HG03432 (cell line): Measurements from ENCODE around the gene TGFBR2.

ENCODE experiments used
- ATAC-seq: cut with Tn5 transposase; IDR thresholded peaks from one replicate; pipeline ENCODE4 v1.9.1; 2021; ENCODE audit warnings: mild to moderate bottlenecking, moderate library complexity; ENCODE audit not compliant: unreplicated experiment

Gene TGFBR2

GRCh38 chr3:30688776-30689641 lies 82.6 kb downstream of the TGFBR2 start:
- ATAC-seq = no peak

DNA sequence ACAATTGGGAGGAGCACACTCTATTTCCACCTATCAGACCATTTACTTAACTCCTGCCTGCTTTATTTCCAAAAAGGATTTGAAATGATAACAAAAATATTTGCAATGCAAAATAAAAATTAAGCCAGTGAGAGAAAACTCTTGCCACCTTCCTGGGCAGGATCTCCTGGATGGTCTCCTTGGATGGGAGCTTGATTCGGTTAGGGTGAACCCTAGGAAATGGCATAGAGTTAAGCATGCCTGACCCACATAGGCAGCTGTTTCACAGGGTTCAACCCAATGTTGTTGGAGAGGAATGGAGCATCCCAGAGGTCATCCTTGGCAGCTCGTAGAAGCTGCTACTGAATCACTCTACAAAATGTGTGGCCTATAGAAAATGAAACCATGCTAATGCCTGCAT lies 83.8 kb downstream of the TGFBR2 start:
- no peak for ATAC-seq

DNA sequence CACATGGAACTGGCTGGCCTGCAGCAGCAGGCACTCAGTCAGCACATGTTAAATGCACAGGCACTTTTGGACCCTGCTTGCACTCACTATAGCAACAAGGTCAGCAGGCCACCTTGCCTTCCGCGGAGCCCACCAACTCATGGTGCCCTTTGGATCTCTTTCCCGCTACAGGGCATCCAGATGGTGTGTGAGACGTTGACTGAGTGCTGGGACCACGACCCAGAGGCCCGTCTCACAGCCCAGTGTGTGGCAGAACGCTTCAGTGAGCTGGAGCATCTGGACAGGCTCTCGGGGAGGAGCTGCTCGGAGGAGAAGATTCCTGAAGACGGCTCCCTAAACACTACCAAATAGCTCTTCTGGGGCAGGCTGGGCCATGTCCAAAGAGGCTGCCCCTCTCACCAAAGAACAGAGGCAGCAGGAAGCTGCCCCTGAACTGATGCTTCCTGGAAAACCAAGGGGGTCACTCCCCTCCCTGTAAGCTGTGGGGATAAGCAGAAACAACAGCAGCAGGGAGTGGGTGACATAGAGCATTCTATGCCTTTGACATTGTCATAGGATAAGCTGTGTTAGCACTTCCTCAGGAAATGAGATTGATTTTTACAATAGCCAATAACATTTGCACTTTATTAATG lies 85.0 kb downstream of the TGFBR2 start:
- ATAC-seq = no peak

- ATAC-seq = no peak
Measured at GRCh38 chr3:30691944-30692343, 85.5 kb downstream of the TGFBR2 start.

DNA sequence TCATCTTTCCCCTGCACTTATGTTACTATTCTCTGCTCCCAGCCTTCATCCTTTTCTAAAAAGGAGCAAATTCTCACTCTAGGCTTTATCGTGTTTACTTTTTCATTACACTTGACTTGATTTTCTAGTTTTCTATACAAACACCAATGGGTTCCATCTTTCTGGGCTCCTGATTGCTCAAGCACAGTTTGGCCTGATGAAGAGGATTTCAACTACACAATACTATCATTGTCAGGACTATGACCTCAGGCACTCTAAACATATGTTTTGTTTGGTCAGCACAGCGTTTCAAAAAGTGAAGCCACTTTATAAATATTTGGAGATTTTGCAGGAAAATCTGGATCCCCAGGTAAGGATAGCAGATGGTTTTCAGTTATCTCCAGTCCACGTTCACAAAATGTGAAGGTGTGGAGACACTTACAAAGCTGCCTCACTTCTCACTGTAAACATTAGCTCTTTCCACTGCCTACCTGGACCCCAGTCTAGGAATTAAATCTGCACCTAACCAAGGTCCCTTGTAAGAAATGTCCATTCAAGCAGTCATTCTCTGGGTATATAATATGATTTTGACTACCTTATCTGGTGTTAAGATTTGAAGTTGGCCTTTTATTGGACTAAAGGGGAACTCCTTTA lies 86.2 kb downstream of the TGFBR2 start:
- ATAC-seq = no peak

- ATAC-seq = peak; percentile 93
Measured at GRCh38 chr3:30693470-30694120, 87.2 kb downstream of the TGFBR2 start.

DNA sequence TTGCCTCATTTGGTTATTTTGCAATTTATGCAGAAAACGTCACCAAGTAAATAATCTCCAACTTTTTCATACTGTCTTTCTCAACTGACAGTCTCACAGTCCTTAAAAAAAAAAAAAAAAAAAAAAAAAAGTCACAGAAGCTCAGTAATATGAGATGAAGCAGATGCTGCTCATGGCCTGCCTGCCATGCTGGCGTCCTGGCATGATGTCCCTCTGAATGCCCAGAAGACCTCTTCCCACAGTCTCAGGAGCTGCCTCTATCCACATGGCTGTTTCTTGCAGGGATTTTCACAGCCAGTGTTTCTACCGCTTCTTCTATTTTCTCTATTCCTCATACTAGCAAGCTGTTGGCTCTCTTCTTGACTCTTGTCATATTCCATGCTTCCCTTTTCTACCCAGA lies 87.7 kb downstream of the TGFBR2 start:
- ATAC-seq = no peak

DNA sequence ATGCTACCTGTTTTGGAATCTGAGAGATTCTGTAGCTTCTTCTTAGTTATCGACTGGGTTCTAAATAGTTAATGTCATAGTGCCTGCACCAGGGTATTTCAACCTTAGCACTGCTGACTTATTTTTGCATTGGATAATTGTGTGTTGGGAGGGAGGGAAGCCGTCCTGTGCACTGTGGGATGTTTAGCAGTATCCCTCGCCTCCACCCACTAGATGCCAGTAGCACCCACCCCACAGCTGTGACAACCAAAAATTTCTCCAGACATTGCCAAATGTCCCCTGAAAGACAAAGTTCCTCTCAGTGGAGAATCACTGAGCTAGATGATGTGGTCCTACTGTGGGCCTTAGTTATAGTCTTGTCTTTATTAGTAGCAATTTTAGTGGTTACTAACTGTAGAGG lies 88.3 kb downstream of the TGFBR2 start:
- ATAC-seq = no peak

DNA sequence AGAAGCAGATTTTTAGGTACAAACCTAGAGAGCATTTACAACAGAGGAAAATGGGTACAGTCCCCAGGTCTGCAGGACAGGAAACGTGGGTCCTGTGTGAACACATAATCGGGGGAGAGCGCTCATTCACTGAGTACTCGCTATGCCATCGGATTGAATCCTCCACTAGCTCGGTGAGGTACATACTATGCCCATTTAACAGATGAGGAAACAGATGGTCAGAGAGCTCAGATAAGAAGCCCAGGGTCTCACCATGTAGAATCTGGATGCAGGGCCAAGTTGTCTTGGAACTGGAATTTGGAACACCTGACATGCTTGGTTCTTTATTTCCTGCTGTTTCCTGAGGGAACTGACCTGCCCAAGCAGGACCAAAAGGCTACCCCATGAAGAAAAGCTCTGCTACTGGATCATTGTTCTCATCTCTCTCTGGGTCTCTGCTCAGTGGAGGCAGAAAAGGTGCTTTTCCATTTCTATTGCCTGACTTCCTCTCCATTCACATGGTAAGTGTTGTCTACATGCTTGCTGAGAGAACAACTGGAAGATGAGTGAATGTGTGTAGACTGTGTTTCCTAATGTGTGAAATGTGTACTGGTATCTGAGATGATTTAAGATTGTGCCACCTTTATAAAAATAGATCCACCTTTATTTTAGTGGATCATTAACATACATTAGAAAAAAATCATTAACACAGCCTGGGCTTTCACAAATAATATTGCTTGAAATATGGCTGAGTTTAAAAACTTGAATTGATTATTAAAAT lies 89.1 kb downstream of the TGFBR2 start:
- no peak for ATAC-seq

DNA sequence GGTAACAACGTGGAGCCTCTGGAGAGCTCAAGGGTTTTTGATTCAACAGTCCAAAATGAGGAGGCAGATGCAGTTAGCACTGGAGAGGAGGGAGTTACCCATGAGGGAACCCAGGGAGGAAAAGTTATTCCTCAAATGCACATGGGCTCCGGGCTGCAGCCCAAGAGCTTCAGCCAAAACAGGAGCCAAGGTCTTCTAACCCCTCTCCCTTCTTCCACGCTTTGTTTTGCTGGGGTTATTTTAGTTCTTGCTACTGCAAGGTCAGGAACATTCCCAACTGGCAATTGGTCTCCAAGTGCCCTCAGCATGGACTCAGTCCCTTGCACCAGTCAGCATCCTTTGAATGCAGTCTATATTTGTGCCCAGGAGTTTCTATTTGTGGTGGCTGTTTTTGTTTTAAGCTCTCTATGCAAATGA lies 90.0 kb downstream of the TGFBR2 start:
- no peak for ATAC-seq

GRCh38 chr3:30696896-30697295 lies 90.5 kb downstream of the TGFBR2 start:
- no peak for ATAC-seq

GRCh38 chr3:30698549-30698948 lies 92.1 kb downstream of the TGFBR2 start:
- ATAC-seq = no peak

DNA sequence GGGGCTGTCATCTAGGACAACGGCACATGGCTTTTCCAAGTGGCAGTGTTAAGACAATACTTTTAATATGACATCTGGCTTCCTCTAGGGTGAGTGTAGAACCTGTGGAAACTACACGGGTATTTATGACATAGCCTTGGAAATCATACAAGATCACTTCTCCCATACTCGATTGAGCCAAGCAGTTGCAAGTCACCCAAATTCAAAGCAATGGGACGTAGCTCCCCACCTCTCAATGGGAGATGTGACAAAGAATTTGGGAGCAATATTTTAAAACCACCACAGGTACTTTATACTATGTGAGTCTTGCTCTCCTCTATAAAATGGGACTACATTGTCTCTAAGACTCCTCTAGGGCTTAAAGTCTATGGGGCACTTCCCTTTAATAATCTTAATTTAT lies 93.5 kb downstream of the TGFBR2 start:
- no peak for ATAC-seq

- ATAC-seq = no peak
Measured at GRCh38 chr3:30700702-30701321, 94.4 kb downstream of the TGFBR2 start.

- no peak for ATAC-seq
Measured at GRCh38 chr3:30702038-30702827, 95.8 kb downstream of the TGFBR2 start.

- ATAC-seq = no peak
Measured at GRCh38 chr3:30702828-30703397, 96.5 kb downstream of the TGFBR2 start.

DNA sequence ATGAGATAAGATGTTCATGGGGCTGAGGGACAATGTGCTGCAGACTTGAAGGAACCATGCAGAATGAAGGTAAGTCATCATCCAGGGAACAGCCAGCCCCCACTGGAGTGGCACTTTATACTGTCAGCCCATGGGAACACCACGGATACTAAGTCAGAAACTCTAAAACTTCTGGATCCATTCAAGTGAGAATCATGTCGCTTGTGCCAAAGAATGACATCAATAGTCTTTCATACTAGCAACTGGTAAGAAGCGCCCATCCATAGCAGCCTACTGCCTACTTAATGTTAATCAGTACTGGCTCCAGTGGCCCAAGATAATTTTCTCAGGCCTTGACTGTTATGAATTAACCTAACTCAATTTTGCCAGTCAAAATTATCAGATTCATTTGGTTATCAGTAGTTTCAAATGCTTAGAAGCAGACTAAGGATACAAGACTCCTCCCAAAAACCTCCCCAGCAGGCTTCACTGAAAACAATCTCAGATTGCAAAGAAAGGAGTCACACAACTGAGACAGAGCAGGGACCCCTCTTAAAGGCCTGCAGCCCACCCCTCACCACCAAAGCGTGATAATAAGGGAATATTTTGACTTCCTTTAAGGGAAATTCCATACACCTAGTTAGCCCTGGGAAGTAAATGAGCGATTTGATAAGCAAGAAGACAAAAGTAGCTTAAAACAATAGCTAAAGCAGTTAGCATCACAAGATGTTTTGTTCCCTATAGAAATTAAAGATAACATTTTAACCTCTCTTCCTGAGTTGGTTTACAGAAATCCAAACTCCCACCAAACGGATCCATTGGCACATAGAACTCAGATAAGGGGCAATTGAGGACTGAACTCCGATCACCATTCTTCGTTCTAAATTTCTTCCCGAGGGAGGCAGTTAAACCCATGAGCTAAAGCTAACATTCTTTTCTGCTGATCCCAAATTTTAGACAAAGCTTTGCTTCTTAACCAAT lies 98.8 kb downstream of the TGFBR2 start:
- no peak for ATAC-seq

DNA sequence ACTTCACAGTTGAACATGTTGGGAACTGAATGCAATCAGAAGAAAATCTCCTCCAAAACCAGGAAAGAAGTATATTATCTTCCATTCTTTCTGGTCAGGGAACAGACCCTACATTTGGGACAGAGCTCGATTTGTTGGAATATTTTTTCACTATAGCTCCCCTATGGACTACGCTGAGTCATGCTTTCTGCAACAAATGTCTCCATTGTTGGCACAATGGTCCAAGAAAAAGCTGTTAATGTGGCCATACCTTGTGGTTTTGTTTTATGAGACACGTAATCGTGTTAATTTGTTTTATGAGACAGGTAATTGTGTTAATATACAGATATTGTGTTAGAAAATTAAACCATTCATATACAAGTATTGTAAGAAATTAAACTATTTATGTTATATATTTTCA lies 101.4 kb downstream of the TGFBR2 start:
- no peak for ATAC-seq
